Epithelial cell of proximal tubule (primary cell): ENCODE results near the gene KAT6B. TPM values are rescaled to one million over a fixed set of nuclear protein-coding genes. Genes with fewer than 3 reads are reported as not detected.

Experiments
- DNase-seq: peaks from one replicate; pipeline ENCODE4 v3.0.0-alpha.2; 2011; ENCODE audit warnings: low read depth
- H3K4me3 ChIP-seq: 2 replicates; pipeline ENCODE4 v1.5.1; 2011; ENCODE audit warnings: low read depth, mild to moderate bottlenecking, low read length
- total RNA-seq: library from RNA; depleted of rRNA; stranded (reverse); fragments of >200 nt; gene quantifications from 2 replicates; pipeline ENCODE4 v1.2.3, GENCODE V29; 2015
- TF ChIP-seq, protein P1 (sequence below): conservative IDR thresholded peaks from 2 replicates; pipeline ENCODE4 v1.5.1; 2012; ENCODE audit warnings: low read depth, mild to moderate bottlenecking, low read length

Gene KAT6B
- total RNA-seq, 1 donor from 2014 or later: 10.1 TPM

DNA sequence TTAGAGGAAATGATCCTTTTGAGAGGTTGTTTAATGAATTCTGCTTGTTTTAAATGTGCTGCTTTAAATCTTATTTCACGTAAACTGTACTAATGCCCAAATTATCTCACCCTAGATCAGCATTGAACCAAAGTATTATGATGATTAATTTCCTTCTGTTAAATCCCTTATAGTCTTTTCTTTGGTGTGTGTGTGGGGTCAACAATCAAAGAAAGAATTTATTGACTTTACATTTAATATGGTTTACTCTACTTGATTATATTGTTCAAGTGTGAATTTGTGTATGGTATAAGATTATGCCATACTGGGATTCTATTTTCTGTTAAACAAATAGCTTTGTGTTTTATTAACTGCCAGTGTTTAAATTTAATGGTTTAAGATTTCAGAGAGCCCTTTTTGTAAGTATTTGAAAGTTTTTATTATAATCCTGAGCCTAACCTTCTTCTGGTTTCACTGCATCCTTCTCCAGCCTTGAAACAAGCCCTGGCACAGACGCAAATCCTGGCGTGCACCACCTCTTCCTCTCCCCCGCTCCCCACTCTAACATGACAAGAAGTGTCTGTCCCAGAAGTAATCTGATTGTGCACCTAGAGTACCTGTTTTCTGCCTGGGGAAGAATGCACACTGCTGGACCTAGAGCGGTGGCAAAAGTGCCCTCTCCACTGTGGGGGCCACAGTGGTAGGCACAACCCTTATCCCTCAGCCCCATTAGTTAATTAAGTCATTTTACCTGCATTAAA, 70.6 kb downstream of the KAT6B start:
- no peak for DNase-seq
- TF ChIP-seq, protein P1, sequence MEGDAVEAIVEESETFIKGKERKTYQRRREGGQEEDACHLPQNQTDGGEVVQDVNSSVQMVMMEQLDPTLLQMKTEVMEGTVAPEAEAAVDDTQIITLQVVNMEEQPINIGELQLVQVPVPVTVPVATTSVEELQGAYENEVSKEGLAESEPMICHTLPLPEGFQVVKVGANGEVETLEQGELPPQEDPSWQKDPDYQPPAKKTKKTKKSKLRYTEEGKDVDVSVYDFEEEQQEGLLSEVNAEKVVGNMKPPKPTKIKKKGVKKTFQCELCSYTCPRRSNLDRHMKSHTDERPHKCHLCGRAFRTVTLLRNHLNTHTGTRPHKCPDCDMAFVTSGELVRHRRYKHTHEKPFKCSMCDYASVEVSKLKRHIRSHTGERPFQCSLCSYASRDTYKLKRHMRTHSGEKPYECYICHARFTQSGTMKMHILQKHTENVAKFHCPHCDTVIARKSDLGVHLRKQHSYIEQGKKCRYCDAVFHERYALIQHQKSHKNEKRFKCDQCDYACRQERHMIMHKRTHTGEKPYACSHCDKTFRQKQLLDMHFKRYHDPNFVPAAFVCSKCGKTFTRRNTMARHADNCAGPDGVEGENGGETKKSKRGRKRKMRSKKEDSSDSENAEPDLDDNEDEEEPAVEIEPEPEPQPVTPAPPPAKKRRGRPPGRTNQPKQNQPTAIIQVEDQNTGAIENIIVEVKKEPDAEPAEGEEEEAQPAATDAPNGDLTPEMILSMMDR: no peak
- no peak overlapping the region for H3K4me3 ChIP-seq

- TF ChIP-seq, protein P1: no peak
- DNase-seq: no peak
- H3K4me3 ChIP-seq: no peak overlapping the region
Observed at GRCh38 chr10:74898201-74898976, 72.0 kb downstream of the KAT6B start.

DNA sequence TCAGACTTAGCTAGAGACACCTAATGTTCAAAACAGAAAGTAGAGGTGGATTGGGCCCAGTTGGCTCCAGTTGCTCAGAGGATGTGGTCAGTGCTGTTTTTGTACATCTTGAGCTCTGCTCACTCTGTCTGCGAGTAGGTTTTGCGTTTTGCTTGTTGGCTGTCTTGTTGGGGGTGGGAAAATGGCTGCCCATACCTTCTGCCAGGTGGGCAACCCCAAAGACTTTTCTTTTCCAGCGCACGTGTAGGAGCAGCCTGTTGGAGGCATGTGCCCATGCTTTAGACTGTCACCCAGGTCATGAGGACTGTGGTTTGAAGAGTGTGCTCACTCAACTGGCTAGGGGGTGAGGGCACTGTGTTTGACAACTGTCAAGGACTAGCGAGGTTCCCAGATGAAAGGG, 73.9 kb downstream of the KAT6B start:
- no peak for DNase-seq
- H3K4me3 ChIP-seq: no peak overlapping the region
- TF ChIP-seq, protein P1: no peak

- DNase-seq: no peak
- H3K4me3 ChIP-seq: no peak overlapping the region
- TF ChIP-seq, protein P1: no peak
Observed at GRCh38 chr10:74901301-74901700, 74.9 kb downstream of the KAT6B start.

- TF ChIP-seq, protein P1: no peak
- no peak for DNase-seq
- no peak overlapping the region for H3K4me3 ChIP-seq
Observed at GRCh38 chr10:74901867-74902450, 75.6 kb downstream of the KAT6B start.

DNA sequence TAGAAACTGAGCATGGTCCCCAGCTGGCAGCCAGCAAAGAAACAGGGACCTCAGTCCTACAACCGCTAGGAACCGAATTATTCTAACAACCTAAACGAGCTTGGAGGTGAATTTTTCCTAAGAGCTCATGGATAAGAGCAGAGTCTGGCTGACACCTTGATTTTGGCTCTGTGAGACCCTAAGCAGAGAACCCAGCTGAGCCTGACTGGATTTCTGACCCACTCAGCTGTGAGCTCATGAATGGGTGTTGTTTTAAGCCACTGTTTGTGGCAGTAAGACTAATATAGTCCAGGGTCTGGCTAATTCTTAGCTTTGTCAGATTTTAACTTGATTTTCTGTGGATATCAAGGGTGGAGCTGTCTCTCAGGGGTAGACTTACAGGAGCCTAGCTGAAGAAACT, 77.1 kb downstream of the KAT6B start:
- DNase-seq: no peak
- TF ChIP-seq, protein P1: no peak
- H3K4me3 ChIP-seq: no peak overlapping the region
